PFSK-1 (cell line): ENCODE data around the gene LRRC36.

ENCODE experiments used
- POLR2AphosphoS5 ChIP-seq: IDR thresholded peaks from 2 replicates; pipeline ENCODE4 v1.6.1; 2012; ENCODE audit warnings: low read depth, mild to moderate bottlenecking, control low read depth, low read length, moderate library complexity
- TAF1 ChIP-seq: IDR thresholded peaks from 2 replicates; pipeline ENCODE4 v1.6.1; 2012; ENCODE audit warnings: low read length, control low read depth, borderline replicate concordance; ENCODE audit not compliant: insufficient read depth

DNA sequence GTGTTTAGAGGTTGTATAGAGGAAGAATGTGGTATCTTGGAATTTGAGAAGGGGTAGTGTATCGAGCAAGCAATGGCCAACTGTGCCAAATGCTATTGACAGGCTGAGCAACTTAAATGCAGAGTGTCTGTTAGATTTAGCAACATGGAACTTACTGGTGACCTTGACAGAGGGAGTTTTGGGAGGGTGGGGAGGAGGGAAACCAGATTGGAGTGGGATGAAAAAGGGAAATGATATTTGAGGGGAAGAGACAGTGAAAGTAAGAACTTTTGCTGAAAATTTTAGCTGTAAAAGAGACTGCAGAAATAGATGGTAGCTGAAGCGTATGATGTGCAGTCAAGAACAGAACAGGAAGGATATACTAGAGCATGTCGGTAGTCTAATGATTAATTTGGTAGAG, 1.1 kb downstream of the LRRC36 start:
- TF ChIP-seq POLR2AphosphoS5 (no peak), TAF1 (no peak)
